HG02610 (cell line): Measurements from ENCODE around the gene BAIAP2L1.
A peak's percentile ranks its signal among the peaks of the same experiment; 100 is the strongest.
"Not testable (repeated sequence)": the region's sequence is repeated elsewhere in the genome, so short reads cannot be mapped to it uniquely, and the experiment has no call there.

ENCODE experiments used
- ATAC-seq: cut with Tn5 transposase; IDR thresholded peaks from one replicate; pipeline ENCODE4 v1.9.1; 2021; ENCODE audit warnings: mild to moderate bottlenecking, moderate library complexity; ENCODE audit not compliant: unreplicated experiment

Gene BAIAP2L1

GRCh38 chr7:98323597-98324322 lies 77.1 kb downstream of the BAIAP2L1 start:
- ATAC-seq = no peak

- ATAC-seq = no peak
Observed at GRCh38 chr7:98322331-98323270, 78.3 kb downstream of the BAIAP2L1 start.

GRCh38 chr7:98321301-98321700 lies 79.6 kb downstream of the BAIAP2L1 start:
- no peak for ATAC-seq

GRCh38 chr7:98319176-98319575 lies 81.7 kb downstream of the BAIAP2L1 start:
- ATAC-seq = no peak

GRCh38 chr7:98317366-98318040 lies 83.4 kb downstream of the BAIAP2L1 start:
- no peak for ATAC-seq

GRCh38 chr7:98315994-98316527 lies 84.8 kb downstream of the BAIAP2L1 start:
- not testable (repeated sequence) for ATAC-seq

- ATAC-seq = peak; percentile 92
Observed at GRCh38 chr7:98315318-98315993, 85.4 kb downstream of the BAIAP2L1 start.

- no peak for ATAC-seq
Observed at GRCh38 chr7:98314469-98314868, 86.4 kb downstream of the BAIAP2L1 start.

GRCh38 chr7:98312201-98312600 lies 88.7 kb downstream of the BAIAP2L1 start:
- ATAC-seq = no peak

GRCh38 chr7:98309566-98309965 lies 91.3 kb downstream of the BAIAP2L1 start:
- ATAC-seq = no peak

GRCh38 chr7:98307971-98308466 lies 92.9 kb downstream of the BAIAP2L1 start:
- no peak for ATAC-seq

GRCh38 chr7:98305951-98306535 lies 94.8 kb downstream of the BAIAP2L1 start:
- no peak for ATAC-seq

- no peak for ATAC-seq
Observed at GRCh38 chr7:98303906-98304305, 97.0 kb downstream of the BAIAP2L1 start.

- ATAC-seq = no peak
Observed at GRCh38 chr7:98303176-98303865, 97.6 kb downstream of the BAIAP2L1 start.

- no peak for ATAC-seq
Observed at GRCh38 chr7:98301693-98302470, 99.0 kb downstream of the BAIAP2L1 start.

GRCh38 chr7:98300595-98301372 lies 100.1 kb downstream of the BAIAP2L1 start:
- ATAC-seq = no peak

- ATAC-seq = no peak
Observed at GRCh38 chr7:98297626-98298286, 103.1 kb downstream of the BAIAP2L1 start.
